GM21723 (cell line): ENCODE data around the gene GRIK4.

Source experiments
- ATAC-seq: cut with Tn5 transposase; IDR thresholded peaks from one replicate; pipeline ENCODE4 v1.9.1; 2021; ENCODE audit warnings: mild to moderate bottlenecking, moderate library complexity; ENCODE audit not compliant: unreplicated experiment

The GRIK4 gene

GRCh38 chr11:120523196-120523595, 11.6 kb downstream of the GRIK4 start:
- no peak for ATAC-seq

- no peak for ATAC-seq
These were observed 13.1 kb downstream of the GRIK4 start for GRCh38 chr11:120524536-120525085.

- no peak for ATAC-seq
These were observed 14.0 kb downstream of the GRIK4 start for GRCh38 chr11:120525261-120526171.

- no peak for ATAC-seq
These were observed 14.7 kb downstream of the GRIK4 start for GRCh38 chr11:120526241-120526640.

- ATAC-seq, result no peak
These were observed 15.7 kb downstream of the GRIK4 start for GRCh38 chr11:120527111-120527761.

GRCh38 chr11:120528749-120529148, 17.2 kb downstream of the GRIK4 start:
- no peak for ATAC-seq

- ATAC-seq, result no peak
These were observed 17.7 kb downstream of the GRIK4 start for GRCh38 chr11:120529214-120529613.

GRCh38 chr11:120529911-120530310, 18.4 kb downstream of the GRIK4 start:
- no peak for ATAC-seq

- no peak for ATAC-seq
These were observed 20.7 kb downstream of the GRIK4 start for GRCh38 chr11:120532082-120532831.

GRCh38 chr11:120532832-120533196, 21.3 kb downstream of the GRIK4 start:
- no peak for ATAC-seq

- no peak for ATAC-seq
These were observed 24.7 kb downstream of the GRIK4 start for GRCh38 chr11:120536091-120536796.

- no peak for ATAC-seq
These were observed 25.2 kb downstream of the GRIK4 start for GRCh38 chr11:120536797-120537169.

- no peak for ATAC-seq
These were observed 26.4 kb downstream of the GRIK4 start for GRCh38 chr11:120537996-120538395.

- no peak for ATAC-seq
These were observed 27.2 kb downstream of the GRIK4 start for GRCh38 chr11:120538707-120539106.

GRCh38 chr11:120539667-120540369, 28.3 kb downstream of the GRIK4 start:
- ATAC-seq, result no peak

- no peak for ATAC-seq
These were observed 29.4 kb downstream of the GRIK4 start for GRCh38 chr11:120540744-120541465.

GRCh38 chr11:120543521-120544215, 32.1 kb downstream of the GRIK4 start:
- ATAC-seq, result no peak

GRCh38 chr11:120545813-120546212, 34.3 kb downstream of the GRIK4 start:
- no peak for ATAC-seq
